Nephron (organoid): ENCODE data around the gene NKX1-2.
A peak's percentile ranks its signal among the peaks of the same experiment; 100 is the strongest.

Experiments used
- H3K27ac Mint-ChIP-seq, 3 experiments: 2 replicates each; pipeline ENCODE4 v1.8.0; 2020; ENCODE audit warnings: mixed read lengths in 3 of 3, mild to moderate bottlenecking in 2 of 3, moderate library complexity in 1 of 3
- H3K27me3 Mint-ChIP-seq: 2 replicates; pipeline ENCODE4 v1.8.0; 2021; ENCODE audit warnings: low read depth, mild to moderate bottlenecking, moderate library complexity, mixed read lengths
- H3K36me3 Mint-ChIP-seq: 2 replicates; pipeline ENCODE4 v1.8.0; 2020; ENCODE audit warnings: low read depth, mixed read lengths
- H3K4me1 Mint-ChIP-seq: 2 replicates; pipeline ENCODE4 v1.8.0; 2020; ENCODE audit warnings: mixed read lengths
- H3K4me3 Mint-ChIP-seq, 3 experiments: 2 replicates each; pipeline ENCODE4 v1.8.0; 2020; ENCODE audit warnings: mild to moderate bottlenecking in 3 of 3, mixed read lengths in 3 of 3, moderate library complexity in 2 of 3
- H3K9me3 Mint-ChIP-seq: 2 replicates; pipeline ENCODE4 v1.8.0; 2020; ENCODE audit warnings: mixed read lengths
- TF ChIP-seq, protein P1 (sequence below), 3 experiments: fragments of 200-600 bp; sonication (generic); IDR thresholded peaks; one replicate each; pipeline ENCODE4 v1.5.0; 2021; ENCODE audit warnings: antibody characterized with exemption in 3 of 3; ENCODE audit not compliant: unreplicated experiment in 3 of 3

Gene NKX1-2

DNA sequence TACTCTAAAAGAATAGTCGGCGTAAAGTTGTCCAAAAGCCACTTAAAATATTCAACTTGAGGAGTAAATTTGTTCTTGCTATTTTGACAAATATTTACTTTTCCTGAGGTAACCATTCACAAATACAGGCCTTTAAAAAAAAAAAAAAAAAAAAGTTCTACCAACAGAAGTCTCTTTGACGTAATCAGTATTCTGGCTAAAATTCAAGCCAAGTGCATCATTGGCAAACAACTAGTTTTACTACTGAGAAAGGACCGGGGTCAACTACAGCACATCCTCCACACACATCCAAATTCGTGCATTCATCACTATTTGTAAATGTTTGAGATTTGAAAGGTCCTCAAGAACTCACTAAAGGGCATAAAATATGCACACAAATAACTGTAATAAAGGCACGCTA lies 33.1 kb downstream of the NKX1-2 start:
- H3K9me3 Mint-ChIP-seq: no peaks in the 10 kb centered on the region
- peaks cover 28% of the 10 kb centered on the region for H3K4me1 Mint-ChIP-seq
- peaks cover 5% of the 10 kb centered on the region for H3K36me3 Mint-ChIP-seq
- H3K27me3 Mint-ChIP-seq: peaks cover 16% of the 10 kb centered on the region
- H3K27ac Mint-ChIP-seq: no peak overlapping the region
- peak overlapping the region; percentile 84 to 93 (median 86) for H3K4me3 Mint-ChIP-seq
- TF ChIP-seq, protein P1, sequence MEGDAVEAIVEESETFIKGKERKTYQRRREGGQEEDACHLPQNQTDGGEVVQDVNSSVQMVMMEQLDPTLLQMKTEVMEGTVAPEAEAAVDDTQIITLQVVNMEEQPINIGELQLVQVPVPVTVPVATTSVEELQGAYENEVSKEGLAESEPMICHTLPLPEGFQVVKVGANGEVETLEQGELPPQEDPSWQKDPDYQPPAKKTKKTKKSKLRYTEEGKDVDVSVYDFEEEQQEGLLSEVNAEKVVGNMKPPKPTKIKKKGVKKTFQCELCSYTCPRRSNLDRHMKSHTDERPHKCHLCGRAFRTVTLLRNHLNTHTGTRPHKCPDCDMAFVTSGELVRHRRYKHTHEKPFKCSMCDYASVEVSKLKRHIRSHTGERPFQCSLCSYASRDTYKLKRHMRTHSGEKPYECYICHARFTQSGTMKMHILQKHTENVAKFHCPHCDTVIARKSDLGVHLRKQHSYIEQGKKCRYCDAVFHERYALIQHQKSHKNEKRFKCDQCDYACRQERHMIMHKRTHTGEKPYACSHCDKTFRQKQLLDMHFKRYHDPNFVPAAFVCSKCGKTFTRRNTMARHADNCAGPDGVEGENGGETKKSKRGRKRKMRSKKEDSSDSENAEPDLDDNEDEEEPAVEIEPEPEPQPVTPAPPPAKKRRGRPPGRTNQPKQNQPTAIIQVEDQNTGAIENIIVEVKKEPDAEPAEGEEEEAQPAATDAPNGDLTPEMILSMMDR (IDR thresholded peaks at IDR 0.05; ENCODE audit: unreplicated experiment in 3 of 3): no peak

DNA sequence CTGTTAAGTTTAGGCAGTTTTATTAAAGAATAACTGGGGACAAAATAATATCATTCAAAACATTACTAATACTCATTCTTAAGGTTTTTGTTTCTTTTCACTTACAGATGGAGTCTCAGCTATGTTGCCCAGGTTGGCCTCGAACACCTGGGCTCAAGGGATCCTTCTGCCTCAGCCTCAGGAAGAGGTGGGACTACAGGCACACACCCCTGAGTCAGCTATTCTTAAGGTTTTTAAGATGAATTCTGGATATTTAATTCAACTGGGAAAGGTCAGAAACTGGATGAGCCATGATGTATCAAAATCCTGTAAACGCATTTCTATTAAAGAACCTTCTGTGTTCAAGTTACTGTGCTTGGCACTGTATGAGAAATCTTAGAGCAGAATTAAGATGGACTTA lies 34.6 kb downstream of the NKX1-2 start:
- Mint-ChIP-seq H3K27me3 (peaks cover 6% of the 10 kb centered on the region), H3K4me3 (peak overlapping the region in 2 of 3 experiments; percentile 63 to 68), H3K9me3 (no peaks in the 10 kb centered on the region), H3K27ac (no peak overlapping the region), H3K36me3 (peaks cover 14% of the 10 kb centered on the region), H3K4me1 (peaks cover 28% of the 10 kb centered on the region)
- TF ChIP-seq, protein P1 (IDR thresholded peaks at IDR 0.05; ENCODE audit: unreplicated experiment in 3 of 3): no peak

- Mint-ChIP-seq H3K9me3 (no peaks in the 10 kb centered on the region), H3K36me3 (peaks cover 21% of the 10 kb centered on the region), H3K4me1 (peaks cover 28% of the 10 kb centered on the region), H3K27me3 (no peaks in the 10 kb centered on the region), H3K4me3 (no peak overlapping the region), H3K27ac (no peak overlapping the region)
- TF ChIP-seq, protein P1 (IDR thresholded peaks at IDR 0.05; ENCODE audit: unreplicated experiment in 3 of 3): no peak
Observed at GRCh38 chr10:124414076-124414475, 35.8 kb downstream of the NKX1-2 start.

DNA sequence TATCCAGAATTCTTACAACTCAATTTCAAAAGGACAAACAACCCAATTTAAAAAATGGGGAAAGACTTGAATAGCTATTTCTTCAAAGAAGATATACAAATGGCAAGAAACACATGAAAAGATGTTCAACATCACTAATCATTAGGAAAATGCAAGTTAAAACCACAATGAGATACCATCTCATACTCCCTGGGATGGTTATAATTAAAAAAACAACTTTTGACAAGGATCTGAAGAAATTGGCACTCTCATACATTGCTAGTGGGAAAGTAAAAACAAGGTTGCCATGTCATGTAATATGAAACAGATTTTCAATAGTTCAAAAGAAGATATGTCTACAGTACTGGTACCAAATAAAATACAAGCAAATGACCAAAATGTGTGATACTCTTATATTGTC lies 40.1 kb downstream of the NKX1-2 start:
- Mint-ChIP-seq H3K27ac (no peak overlapping the region), H3K27me3 (no peaks in the 10 kb centered on the region), H3K4me1 (peaks cover 6% of the 10 kb centered on the region), H3K4me3 (no peak overlapping the region), H3K9me3 (no peaks in the 10 kb centered on the region), H3K36me3 (peaks cover 44% of the 10 kb centered on the region)
- TF ChIP-seq, protein P1 (IDR thresholded peaks at IDR 0.05; ENCODE audit: unreplicated experiment in 3 of 3): no peak

DNA sequence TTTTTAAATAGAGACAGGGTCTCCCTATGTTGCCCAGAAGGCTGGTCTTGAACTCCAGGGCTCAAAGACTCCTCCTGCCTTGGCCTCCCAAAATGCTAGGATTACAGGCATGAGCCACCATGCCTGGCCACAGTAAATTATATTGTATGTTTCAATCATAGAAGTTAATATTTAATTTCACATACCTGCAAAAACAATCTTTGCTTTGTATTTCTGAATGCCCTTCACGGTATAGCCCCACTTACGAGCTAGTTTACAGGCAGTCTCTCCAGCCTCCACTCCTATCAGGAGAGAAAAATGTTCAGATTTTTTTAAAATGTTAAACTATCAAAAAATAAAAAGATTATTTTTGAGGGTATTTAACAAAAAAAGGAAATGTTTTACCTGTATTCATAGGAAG lies 41.5 kb downstream of the NKX1-2 start:
- Mint-ChIP-seq H3K9me3 (no peaks in the 10 kb centered on the region), H3K4me1 (no peaks in the 10 kb centered on the region), H3K27ac (no peak overlapping the region), H3K27me3 (no peaks in the 10 kb centered on the region), H3K4me3 (no peak overlapping the region), H3K36me3 (peaks cover 49% of the 10 kb centered on the region)
- TF ChIP-seq, protein P1 (IDR thresholded peaks at IDR 0.05; ENCODE audit: unreplicated experiment in 3 of 3): no peak

GRCh38 chr10:124407456-124407855 lies 42.4 kb downstream of the NKX1-2 start:
- Mint-ChIP-seq H3K9me3 (no peaks in the 10 kb centered on the region), H3K27ac (peak overlapping the region in 1 of 3 experiments; percentile 13), H3K4me3 (no peak overlapping the region), H3K27me3 (no peaks in the 10 kb centered on the region), H3K4me1 (no peaks in the 10 kb centered on the region), H3K36me3 (peaks cover 56% of the 10 kb centered on the region)
- TF ChIP-seq, protein P1 (IDR thresholded peaks at IDR 0.05; ENCODE audit: unreplicated experiment in 3 of 3): no peak
